IPS DF 6.9 (cell line): ENCODE data around the gene LRRTM3.

ENCODE experiments used
- DNase-seq: peaks from one replicate; pipeline ENCODE4 v3.0.0-alpha.2; 2013; ENCODE audit warnings: low read depth, low spot score
- H3K27ac ChIP-seq: one replicate; pipeline ENCODE4 v1.5.1; 2013; ENCODE audit warnings: low read length, control low read depth
- H3K27me3 ChIP-seq: 2 replicates; pipeline ENCODE4 v1.6.1; 2013; ENCODE audit warnings: mild to moderate bottlenecking, low read length; ENCODE audit not compliant: control insufficient read depth, insufficient read depth
- H3K36me3 ChIP-seq: 2 replicates; pipeline ENCODE4 v1.6.1; 2013; ENCODE audit warnings: low read length; ENCODE audit not compliant: control insufficient read depth, insufficient read depth
- H3K4me1 ChIP-seq: 2 replicates; pipeline ENCODE4 v1.6.1; 2013; ENCODE audit warnings: low read length; ENCODE audit not compliant: control insufficient read depth, insufficient read depth
- H3K4me3 ChIP-seq: 2 replicates; pipeline ENCODE4 v1.5.1; 2013; ENCODE audit warnings: mild to moderate bottlenecking, low read length
- H3K9me3 ChIP-seq: 2 replicates; pipeline ENCODE4 v1.6.1; 2013; ENCODE audit warnings: low read length, inconsistent platforms; ENCODE audit not compliant: control insufficient read depth, insufficient read depth
- WGBS: extraction: QIAGEN DNeasy Blood & Tissue Kit; methylation state at CpG from one replicate; pipeline ENCODE4 v1.1.7; 2013; ENCODE audit warnings: mixed read lengths, missing lambda C conversion rate; ENCODE audit not compliant: insufficient read length, insufficient coverage; 5-methylcytosine and 5-hydroxymethylcytosine counted together

Gene LRRTM3

GRCh38 chr10:67015225-67015624 is 89.4 kb downstream of the LRRTM3 start:
- no peaks in the 10 kb centered on the region for H3K9me3 ChIP-seq
- no CpG with 5 or more reads among the region's 1 CpG for WGBS

DNA sequence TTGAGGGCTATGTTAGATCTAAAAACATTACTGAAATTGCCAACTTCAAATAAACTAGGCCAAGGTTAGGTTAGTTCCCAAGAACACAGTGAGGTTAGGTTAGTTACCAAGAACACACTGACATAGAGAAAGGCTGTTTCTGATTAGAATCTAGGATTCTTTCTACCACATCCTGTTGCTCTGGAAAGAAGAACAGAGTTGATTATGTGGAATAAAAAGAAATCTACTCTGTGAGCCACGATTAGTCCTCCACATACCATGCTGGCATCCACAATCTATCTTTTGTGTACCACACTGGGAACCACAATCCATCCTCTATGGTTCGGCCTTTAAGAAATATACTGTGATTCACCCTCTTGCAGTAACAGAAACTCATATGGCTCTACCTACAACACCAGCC is 91.4 kb downstream of the LRRTM3 start:
- no peak overlapping the region for H3K4me3 ChIP-seq
- WGBS, result no CpG with 5 or more reads among the region's 2 CpGs
- no peak overlapping the region for H3K27ac ChIP-seq
- DNase-seq, result no peak
- no peaks in the 10 kb centered on the region for H3K36me3 ChIP-seq
- no peaks in the 10 kb centered on the region for H3K4me1 ChIP-seq
- no peaks in the 10 kb centered on the region for H3K9me3 ChIP-seq
- H3K27me3 ChIP-seq, result no peaks in the 10 kb centered on the region

More at GRCh38 chr10:67015225-67015624, 89.4 kb downstream of the LRRTM3 start:
- Histone ChIP-seq H3K27ac (no peak overlapping the region), H3K4me1 (no peaks in the 10 kb centered on the region), H3K27me3 (no peaks in the 10 kb centered on the region), H3K4me3 (no peak overlapping the region), H3K36me3 (no peaks in the 10 kb centered on the region)
- DNase-seq, result no peak

GRCh38 chr10:67022099-67022498 is 96.3 kb downstream of the LRRTM3 start:
- DNase-seq, result no peak
- Histone ChIP-seq H3K9me3 (no peaks in the 10 kb centered on the region), H3K36me3 (no peaks in the 10 kb centered on the region), H3K4me1 (no peaks in the 10 kb centered on the region), H3K27ac (no peak overlapping the region), H3K27me3 (no peaks in the 10 kb centered on the region), H3K4me3 (no peak overlapping the region)

DNA sequence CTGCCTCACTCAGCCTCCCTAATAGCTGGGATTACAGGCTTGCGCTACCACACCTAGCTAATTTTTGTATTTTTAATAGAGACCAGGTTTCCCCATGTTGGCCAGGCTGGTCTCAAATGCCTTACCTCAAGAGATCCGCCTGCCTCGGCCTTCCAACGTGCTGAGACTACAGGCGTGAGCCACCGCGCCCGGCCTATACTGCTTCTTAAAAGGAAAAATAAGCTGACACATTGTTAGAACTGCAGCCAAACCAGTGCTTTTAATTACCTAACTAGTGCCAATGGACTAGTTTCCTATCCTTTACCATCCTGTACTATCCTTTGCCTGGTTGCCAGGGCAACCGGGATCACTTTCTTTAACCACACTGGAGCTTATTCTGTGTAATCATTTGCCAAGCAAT is 108.0 kb downstream of the LRRTM3 start:
- WGBS, result no CpG with 5 or more reads among the region's 9 CpGs
- no peaks in the 10 kb centered on the region for H3K27me3 ChIP-seq
- H3K4me3 ChIP-seq, result no peak overlapping the region
- H3K36me3 ChIP-seq, result no peaks in the 10 kb centered on the region
- DNase-seq, result no peak
- H3K4me1 ChIP-seq, result no peaks in the 10 kb centered on the region
- H3K27ac ChIP-seq, result no peak overlapping the region
- H3K9me3 ChIP-seq, result no peaks in the 10 kb centered on the region

GRCh38 chr10:67036808-67037207 is 111.0 kb downstream of the LRRTM3 start:
- Histone ChIP-seq H3K36me3 (no peaks in the 10 kb centered on the region), H3K27ac (no peak overlapping the region), H3K4me3 (no peak overlapping the region), H3K4me1 (no peaks in the 10 kb centered on the region), H3K27me3 (no peaks in the 10 kb centered on the region), H3K9me3 (no peaks in the 10 kb centered on the region)
- WGBS, result no CpG with 5 or more reads among the region's 2 CpGs
- no peak for DNase-seq

DNA sequence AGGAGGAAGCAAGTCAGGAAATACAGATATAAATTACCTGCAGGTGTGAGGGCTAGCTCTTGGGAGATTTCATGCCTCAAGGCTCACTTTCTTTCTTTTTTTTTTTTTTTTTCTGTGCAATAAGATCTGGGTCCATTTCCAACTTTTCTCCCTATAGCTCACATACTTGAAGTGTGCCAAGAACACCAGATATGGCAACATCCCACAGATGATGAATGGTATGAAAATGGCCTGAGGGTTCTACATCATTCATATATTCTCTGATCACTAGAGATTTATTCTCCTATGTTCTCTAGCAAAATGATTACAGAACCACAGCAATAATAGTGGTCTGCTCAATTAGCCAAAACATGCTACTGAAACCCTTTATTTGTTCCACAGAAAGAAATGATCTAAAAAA is 117.2 kb downstream of the LRRTM3 start:
- H3K27ac ChIP-seq, result no peak overlapping the region
- H3K27me3 ChIP-seq, result no peaks in the 10 kb centered on the region
- no peaks in the 10 kb centered on the region for H3K9me3 ChIP-seq
- H3K4me3 ChIP-seq, result no peak overlapping the region
- no peaks in the 10 kb centered on the region for H3K4me1 ChIP-seq
- no peak for DNase-seq
- no peaks in the 10 kb centered on the region for H3K36me3 ChIP-seq

DNA sequence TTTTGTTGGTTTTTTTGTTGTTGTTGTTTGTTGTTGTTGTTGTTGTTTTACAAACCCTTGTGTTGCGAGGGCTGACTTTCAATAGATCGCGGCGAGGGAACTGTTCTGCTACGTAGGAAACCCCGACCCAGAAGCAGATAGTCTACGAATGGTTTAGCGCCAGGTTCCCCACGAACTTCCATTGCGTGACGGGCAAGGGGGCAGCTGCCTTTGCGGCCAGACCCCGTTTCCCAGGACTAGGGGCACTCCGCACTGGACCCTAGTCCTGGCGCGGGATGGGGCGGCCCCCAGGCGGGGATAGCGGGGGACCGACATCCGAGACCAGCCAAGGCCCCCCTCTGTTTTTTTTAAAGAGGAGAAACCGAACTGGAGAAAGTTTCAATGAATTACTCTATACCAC is 119.6 kb downstream of the LRRTM3 start:
- no peak for DNase-seq
- H3K9me3 ChIP-seq, result no peaks in the 10 kb centered on the region
- WGBS, result 100% methylated on average over 1 of the region's 22 CpGs
- H3K27ac ChIP-seq, result no peak overlapping the region
- H3K36me3 ChIP-seq, result no peaks in the 10 kb centered on the region
- H3K4me3 ChIP-seq, result no peak overlapping the region
- no peaks in the 10 kb centered on the region for H3K27me3 ChIP-seq
- no peaks in the 10 kb centered on the region for H3K4me1 ChIP-seq

DNA sequence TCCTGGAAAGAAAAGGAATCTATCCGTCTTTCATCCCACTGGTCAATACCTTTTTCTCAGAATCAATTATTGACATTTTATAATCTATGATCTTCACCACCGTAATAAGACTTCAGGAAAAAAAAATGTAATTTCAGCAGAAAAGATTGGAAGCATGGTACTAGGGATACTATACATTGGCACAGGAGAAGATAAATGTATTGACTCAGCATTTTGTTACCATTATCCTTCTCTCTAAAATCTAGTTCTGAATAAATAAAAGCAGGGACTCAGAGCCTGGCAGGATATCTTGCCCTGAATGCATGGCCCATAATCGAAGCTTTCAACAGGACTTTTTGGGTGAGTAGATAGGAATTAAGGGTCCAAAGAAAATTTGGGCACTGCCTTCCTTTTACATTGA is 120.7 kb downstream of the LRRTM3 start:
- no peaks in the 10 kb centered on the region for H3K27me3 ChIP-seq
- H3K4me1 ChIP-seq, result no peaks in the 10 kb centered on the region
- no peaks in the 10 kb centered on the region for H3K36me3 ChIP-seq
- WGBS, result no CpG with 5 or more reads among the region's 3 CpGs
- H3K27ac ChIP-seq, result no peak overlapping the region
- no peak for DNase-seq
- H3K9me3 ChIP-seq, result no peaks in the 10 kb centered on the region
- no peak overlapping the region for H3K4me3 ChIP-seq

DNA sequence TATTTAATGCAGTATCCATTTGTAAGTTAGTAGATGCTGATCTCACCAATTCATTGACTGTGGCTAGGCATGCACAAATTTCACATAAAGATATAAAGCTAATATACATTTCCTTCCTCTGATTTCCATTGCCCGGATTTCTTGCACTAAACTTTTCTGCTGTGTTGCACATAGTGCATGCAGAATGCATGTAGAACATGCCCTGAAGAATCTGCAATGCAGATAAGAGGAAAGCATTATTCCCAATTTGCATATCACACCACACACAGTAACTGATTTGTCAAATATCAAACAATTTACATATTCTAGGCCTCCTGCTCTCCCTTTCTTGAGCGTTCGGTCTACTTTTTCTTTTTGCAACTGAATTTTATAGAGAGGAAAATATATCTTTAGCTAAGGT is 124.2 kb downstream of the LRRTM3 start:
- H3K36me3 ChIP-seq, result no peaks in the 10 kb centered on the region
- no peaks in the 10 kb centered on the region for H3K9me3 ChIP-seq
- H3K27ac ChIP-seq, result no peak overlapping the region
- no peak overlapping the region for H3K4me3 ChIP-seq
- H3K27me3 ChIP-seq, result no peaks in the 10 kb centered on the region
- no peak for DNase-seq
- WGBS, result no CpG with 5 or more reads among the region's 3 CpGs
- no peaks in the 10 kb centered on the region for H3K4me1 ChIP-seq

- Histone ChIP-seq H3K27me3 (no peaks in the 10 kb centered on the region), H3K9me3 (no peaks in the 10 kb centered on the region), H3K36me3 (no peaks in the 10 kb centered on the region), H3K4me1 (no peaks in the 10 kb centered on the region), H3K27ac (no peak overlapping the region), H3K4me3 (no peak overlapping the region)
- no CpG with 5 or more reads among the region's 5 CpGs for WGBS
- no peak for DNase-seq
Observed at GRCh38 chr10:67050415-67050814, 124.6 kb downstream of the LRRTM3 start.

- no peaks in the 10 kb centered on the region for H3K4me1 ChIP-seq
- H3K27me3 ChIP-seq, result no peaks in the 10 kb centered on the region
- no peaks in the 10 kb centered on the region for H3K9me3 ChIP-seq
- no peak overlapping the region for H3K4me3 ChIP-seq
- WGBS, result no CpG with 5 or more reads among the region's 1 CpG
- H3K36me3 ChIP-seq, result no peaks in the 10 kb centered on the region
- no peak overlapping the region for H3K27ac ChIP-seq
- no peak for DNase-seq
Observed at GRCh38 chr10:67072654-67073053, 146.8 kb downstream of the LRRTM3 start.
